ENCODE measurements around the gene CASQ2.

CASQ2 gene

GRCh38 chr1:115768549-115768948, at the start of gene CASQ2:
CASQ2 (minus strand) TSS chr1:115768714; CDS start chr1:115768541, 173 bp downstream.
- no peaks in the 10 kb centered on the region for H3K36me3 ChIP-seq
- no peaks in the 10 kb centered on the region for H3K9me3 ChIP-seq
- peak within 1 kb of the TSS; percentile 83 to 88 for H3K27ac ChIP-seq
- no peaks in the 10 kb centered on the region for H3K27me3 ChIP-seq
- DNase-seq: peak in 1 of 2 donors; percentile 85
- intact Hi-C loops (cut with DNase I; ENCODE audit: low total_unique reads): no loop called here
- TF ChIP-seq CTCF (IDR thresholded peaks at IDR 0.05): no peak
- H3K4me1 ChIP-seq: peaks cover 0 to 49% (median 10%) of the 10 kb centered on the region in 4 donors
- H3K4me3 ChIP-seq: peak within 1 kb of the TSS; percentile 53 to 55

GRCh38 chr1:115815694-115816093, 47.2 kb upstream of the CASQ2 start:
- DNase-seq: no peak
- no peak overlapping the region for H3K27ac ChIP-seq
- no peak for TF ChIP-seq CTCF (IDR thresholded peaks at IDR 0.05)
- peaks cover 0 to 7% (median 0%) of the 10 kb centered on the region in 4 donors for H3K4me1 ChIP-seq
- intact Hi-C loops (cut with DNase I; ENCODE audit: low total_unique reads): no loop called here
- H3K36me3 ChIP-seq: no peaks in the 10 kb centered on the region
- H3K9me3 ChIP-seq: no peaks in the 10 kb centered on the region
- no peak overlapping the region for H3K4me3 ChIP-seq
- no peaks in the 10 kb centered on the region for H3K27me3 ChIP-seq

GRCh38 chr1:115814685-115815398, 46.3 kb upstream of the CASQ2 start:
- Histone ChIP-seq H3K4me3 (no peak overlapping the region), H3K36me3 (no peaks in the 10 kb centered on the region), H3K27ac (no peak overlapping the region), H3K4me1 (peaks cover 0 to 7% (median 0%) of the 10 kb centered on the region in 4 donors), H3K27me3 (no peaks in the 10 kb centered on the region), H3K9me3 (no peaks in the 10 kb centered on the region)
- TF ChIP-seq CTCF (IDR thresholded peaks at IDR 0.05): no peak
- DNase-seq: no peak
- intact Hi-C loops (cut with DNase I; ENCODE audit: low total_unique reads): no loop called here

- Histone ChIP-seq H3K27me3 (no peaks in the 10 kb centered on the region), H3K4me3 (no peak overlapping the region), H3K9me3 (no peaks in the 10 kb centered on the region), H3K36me3 (no peaks in the 10 kb centered on the region), H3K27ac (no peak overlapping the region), H3K4me1 (peaks cover 0 to 7% (median 0%) of the 10 kb centered on the region in 4 donors)
- TF ChIP-seq CTCF (IDR thresholded peaks at IDR 0.05): no peak
- DNase-seq: no peak
- intact Hi-C loops (cut with DNase I; ENCODE audit: low total_unique reads): no loop called here
Measured at GRCh38 chr1:115813727-115814126, 45.2 kb upstream of the CASQ2 start.

GRCh38 chr1:115811140-115811828, 42.8 kb upstream of the CASQ2 start:
- DNase-seq: no peak
- intact Hi-C loops (cut with DNase I; ENCODE audit: low total_unique reads): no loop called here

More at GRCh38 chr1:115811140-115811828, 42.8 kb upstream of the CASQ2 start:
- Histone ChIP-seq H3K4me3 (no peak overlapping the region), H3K9me3 (no peaks in the 10 kb centered on the region), H3K36me3 (no peaks in the 10 kb centered on the region), H3K27me3 (no peaks in the 10 kb centered on the region), H3K27ac (no peak overlapping the region), H3K4me1 (peaks cover 0 to 7% (median 0%) of the 10 kb centered on the region in 4 donors)
- no peak for TF ChIP-seq CTCF (IDR thresholded peaks at IDR 0.05)

All from tibial artery (tissue), 4 donors.